ENCODE measurements around the gene HES7. TPM values are rescaled to one million over a fixed set of nuclear protein-coding genes. Genes with fewer than 3 reads are reported as not detected.

HES7 gene
- total and polyA plus RNA-seq, 9 of the 15 experiments (the other 6 are each of a cell fraction or from before 2014, with no cell fraction given), result 0.03 to 1.7 (median 0.14) TPM; not detected in 1

DNA sequence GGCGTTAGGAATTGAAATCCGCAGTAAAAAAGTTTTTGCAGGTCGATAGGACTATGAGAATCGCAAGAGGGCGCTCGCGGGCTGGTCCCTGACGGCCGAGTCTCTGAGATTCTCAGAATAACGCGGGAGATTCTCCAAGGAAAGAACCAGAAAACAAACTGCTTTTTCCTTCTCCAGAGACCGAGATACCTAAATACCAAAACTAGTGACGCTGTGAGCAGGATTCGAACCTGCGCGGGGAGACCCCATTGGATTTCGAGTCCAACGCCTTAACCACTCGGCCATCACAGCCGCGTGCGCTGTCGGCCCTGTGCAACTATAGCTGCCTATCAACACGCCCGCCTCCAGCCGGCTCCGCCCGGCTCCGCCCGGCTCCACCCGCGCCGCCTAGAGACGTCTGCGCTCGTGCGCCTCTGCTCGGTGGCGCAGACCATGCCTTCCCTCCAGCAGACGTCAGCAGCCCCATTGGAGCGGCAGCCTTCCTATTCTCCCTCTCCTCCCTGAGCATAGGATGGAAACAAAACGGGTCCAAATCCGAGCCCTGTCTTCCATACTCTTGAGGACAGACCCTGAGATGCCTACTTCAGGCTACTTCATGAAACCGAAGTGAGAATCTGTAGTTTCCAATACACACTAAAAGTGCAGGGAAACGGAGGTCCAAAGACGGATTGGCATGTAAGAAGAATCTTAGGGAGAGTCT, 14.9 kb upstream of the HES7 start (continued):
- no peak for TF ChIP-seq ETV6 (IDR thresholded peaks at IDR 0.05; ENCODE audit: borderline replicate concordance in 1 of 2, low read depth in 2 of 2, low read length in 1 of 2)
- TF ChIP-seq ETV6 (CRISPR knock-in tag; IDR thresholded peaks at IDR 0.05; ENCODE audit: borderline replicate concordance), result no peak; the same call in 1 of the 2 replicates
- no peak for TF ChIP-seq ZFP1 (CRISPR knock-in tag; IDR thresholded peaks at IDR 0.05)
- no peak for TF ChIP-seq ZNF146 (CRISPR knock-in tag; IDR thresholded peaks at IDR 0.05; ENCODE audit: unreplicated experiment)
- TF ChIP-seq, protein P1, sequence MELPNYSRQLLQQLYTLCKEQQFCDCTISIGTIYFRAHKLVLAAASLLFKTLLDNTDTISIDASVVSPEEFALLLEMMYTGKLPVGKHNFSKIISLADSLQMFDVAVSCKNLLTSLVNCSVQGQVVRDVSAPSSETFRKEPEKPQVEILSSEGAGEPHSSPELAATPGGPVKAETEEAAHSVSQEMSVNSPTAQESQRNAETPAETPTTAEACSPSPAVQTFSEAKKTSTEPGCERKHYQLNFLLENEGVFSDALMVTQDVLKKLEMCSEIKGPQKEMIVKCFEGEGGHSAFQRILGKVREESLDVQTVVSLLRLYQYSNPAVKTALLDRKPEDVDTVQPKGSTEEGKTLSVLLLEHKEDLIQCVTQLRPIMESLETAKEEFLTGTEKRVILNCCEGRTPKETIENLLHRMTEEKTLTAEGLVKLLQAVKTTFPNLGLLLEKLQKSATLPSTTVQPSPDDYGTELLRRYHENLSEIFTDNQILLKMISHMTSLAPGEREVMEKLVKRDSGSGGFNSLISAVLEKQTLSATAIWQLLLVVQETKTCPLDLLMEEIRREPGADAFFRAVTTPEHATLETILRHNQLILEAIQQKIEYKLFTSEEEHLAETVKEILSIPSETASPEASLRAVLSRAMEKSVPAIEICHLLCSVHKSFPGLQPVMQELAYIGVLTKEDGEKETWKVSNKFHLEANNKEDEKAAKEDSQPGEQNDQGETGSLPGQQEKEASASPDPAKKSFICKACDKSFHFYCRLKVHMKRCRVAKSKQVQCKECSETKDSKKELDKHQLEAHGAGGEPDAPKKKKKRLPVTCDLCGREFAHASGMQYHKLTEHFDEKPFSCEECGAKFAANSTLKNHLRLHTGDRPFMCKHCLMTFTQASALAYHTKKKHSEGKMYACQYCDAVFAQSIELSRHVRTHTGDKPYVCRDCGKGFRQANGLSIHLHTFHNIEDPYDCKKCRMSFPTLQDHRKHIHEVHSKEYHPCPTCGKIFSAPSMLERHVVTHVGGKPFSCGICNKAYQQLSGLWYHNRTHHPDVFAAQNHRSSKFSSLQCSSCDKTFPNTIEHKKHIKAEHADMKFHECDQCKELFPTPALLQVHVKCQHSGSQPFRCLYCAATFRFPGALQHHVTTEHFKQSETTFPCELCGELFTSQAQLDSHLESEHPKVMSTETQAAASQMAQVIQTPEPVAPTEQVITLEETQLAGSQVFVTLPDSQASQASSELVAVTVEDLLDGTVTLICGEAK (IDR thresholded peaks at IDR 0.05), result peak; percentile 79
- TF ChIP-seq, protein P1 (CRISPR knock-in tag; IDR thresholded peaks at IDR 0.05), result no peak
- TF ChIP-seq, protein P2, sequence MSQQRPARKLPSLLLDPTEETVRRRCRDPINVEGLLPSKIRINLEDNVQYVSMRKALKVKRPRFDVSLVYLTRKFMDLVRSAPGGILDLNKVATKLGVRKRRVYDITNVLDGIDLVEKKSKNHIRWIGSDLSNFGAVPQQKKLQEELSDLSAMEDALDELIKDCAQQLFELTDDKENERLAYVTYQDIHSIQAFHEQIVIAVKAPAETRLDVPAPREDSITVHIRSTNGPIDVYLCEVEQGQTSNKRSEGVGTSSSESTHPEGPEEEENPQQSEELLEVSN (IDR thresholded peaks at IDR 0.05; ENCODE audit: borderline replicate concordance in 1 of 2, extremely low read depth in 1 of 2, insufficient read depth in 1 of 2, insufficient read length in 1 of 2, low read depth in 1 of 2, low read length in 1 of 2, poor library complexity in 1 of 2, severe bottlenecking in 1 of 2), result peak; percentile 35 to 76
- TF ChIP-seq, protein P3, sequence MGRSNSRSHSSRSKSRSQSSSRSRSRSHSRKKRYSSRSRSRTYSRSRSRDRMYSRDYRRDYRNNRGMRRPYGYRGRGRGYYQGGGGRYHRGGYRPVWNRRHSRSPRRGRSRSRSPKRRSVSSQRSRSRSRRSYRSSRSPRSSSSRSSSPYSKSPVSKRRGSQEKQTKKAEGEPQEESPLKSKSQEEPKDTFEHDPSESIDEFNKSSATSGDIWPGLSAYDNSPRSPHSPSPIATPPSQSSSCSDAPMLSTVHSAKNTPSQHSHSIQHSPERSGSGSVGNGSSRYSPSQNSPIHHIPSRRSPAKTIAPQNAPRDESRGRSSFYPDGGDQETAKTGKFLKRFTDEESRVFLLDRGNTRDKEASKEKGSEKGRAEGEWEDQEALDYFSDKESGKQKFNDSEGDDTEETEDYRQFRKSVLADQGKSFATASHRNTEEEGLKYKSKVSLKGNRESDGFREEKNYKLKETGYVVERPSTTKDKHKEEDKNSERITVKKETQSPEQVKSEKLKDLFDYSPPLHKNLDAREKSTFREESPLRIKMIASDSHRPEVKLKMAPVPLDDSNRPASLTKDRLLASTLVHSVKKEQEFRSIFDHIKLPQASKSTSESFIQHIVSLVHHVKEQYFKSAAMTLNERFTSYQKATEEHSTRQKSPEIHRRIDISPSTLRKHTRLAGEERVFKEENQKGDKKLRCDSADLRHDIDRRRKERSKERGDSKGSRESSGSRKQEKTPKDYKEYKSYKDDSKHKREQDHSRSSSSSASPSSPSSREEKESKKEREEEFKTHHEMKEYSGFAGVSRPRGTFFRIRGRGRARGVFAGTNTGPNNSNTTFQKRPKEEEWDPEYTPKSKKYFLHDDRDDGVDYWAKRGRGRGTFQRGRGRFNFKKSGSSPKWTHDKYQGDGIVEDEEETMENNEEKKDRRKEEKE (IDR thresholded peaks at IDR 0.05; ENCODE audit: borderline replicate concordance in 1 of 2, control insufficient read depth in 1 of 2, low read depth in 2 of 2, low read length in 1 of 2), result peak in 1 of 2 experiments; percentile 44; a peak in 1 of 4 replicates
- TF ChIP-seq, protein P4, sequence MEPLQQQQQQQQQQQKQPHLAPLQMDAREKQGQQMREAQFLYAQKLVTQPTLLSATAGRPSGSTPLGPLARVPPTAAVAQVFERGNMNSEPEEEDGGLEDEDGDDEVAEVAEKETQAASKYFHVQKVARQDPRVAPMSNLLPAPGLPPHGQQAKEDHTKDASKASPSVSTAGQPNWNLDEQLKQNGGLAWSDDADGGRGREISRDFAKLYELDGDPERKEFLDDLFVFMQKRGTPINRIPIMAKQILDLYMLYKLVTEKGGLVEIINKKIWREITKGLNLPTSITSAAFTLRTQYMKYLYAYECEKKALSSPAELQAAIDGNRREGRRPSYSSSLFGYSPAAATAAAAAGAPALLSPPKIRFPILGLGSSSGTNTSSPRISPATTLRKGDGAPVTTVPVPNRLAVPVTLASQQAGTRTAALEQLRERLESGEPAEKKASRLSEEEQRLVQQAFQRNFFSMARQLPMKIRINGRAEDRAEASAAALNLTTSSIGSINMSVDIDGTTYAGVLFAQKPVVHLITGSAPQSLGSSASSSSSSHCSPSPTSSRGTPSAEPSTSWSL (CRISPR knock-in tag; IDR thresholded peaks at IDR 0.05; ENCODE audit: borderline replicate concordance), result no peak
- TF ChIP-seq FOXK2 (conservative IDR thresholded peaks at IDR 0.05 in 1 of 2, IDR thresholded peaks at IDR 0.05 in 1 of 2; ENCODE audit: low read depth in 2 of 2), result no peak

Data from K562 (cell line).